HG03439 (cell line): ENCODE data around the gene AZU1.
"Not testable (repeated sequence)": the region's sequence is repeated elsewhere in the genome, so short reads cannot be mapped to it uniquely, and the experiment has no call there.

Source experiments
- ATAC-seq: cut with Tn5 transposase; IDR thresholded peaks from one replicate; pipeline ENCODE4 v1.9.1; 2021; ENCODE audit warnings: mild to moderate bottlenecking, moderate library complexity; ENCODE audit not compliant: unreplicated experiment

The AZU1 gene

DNA sequence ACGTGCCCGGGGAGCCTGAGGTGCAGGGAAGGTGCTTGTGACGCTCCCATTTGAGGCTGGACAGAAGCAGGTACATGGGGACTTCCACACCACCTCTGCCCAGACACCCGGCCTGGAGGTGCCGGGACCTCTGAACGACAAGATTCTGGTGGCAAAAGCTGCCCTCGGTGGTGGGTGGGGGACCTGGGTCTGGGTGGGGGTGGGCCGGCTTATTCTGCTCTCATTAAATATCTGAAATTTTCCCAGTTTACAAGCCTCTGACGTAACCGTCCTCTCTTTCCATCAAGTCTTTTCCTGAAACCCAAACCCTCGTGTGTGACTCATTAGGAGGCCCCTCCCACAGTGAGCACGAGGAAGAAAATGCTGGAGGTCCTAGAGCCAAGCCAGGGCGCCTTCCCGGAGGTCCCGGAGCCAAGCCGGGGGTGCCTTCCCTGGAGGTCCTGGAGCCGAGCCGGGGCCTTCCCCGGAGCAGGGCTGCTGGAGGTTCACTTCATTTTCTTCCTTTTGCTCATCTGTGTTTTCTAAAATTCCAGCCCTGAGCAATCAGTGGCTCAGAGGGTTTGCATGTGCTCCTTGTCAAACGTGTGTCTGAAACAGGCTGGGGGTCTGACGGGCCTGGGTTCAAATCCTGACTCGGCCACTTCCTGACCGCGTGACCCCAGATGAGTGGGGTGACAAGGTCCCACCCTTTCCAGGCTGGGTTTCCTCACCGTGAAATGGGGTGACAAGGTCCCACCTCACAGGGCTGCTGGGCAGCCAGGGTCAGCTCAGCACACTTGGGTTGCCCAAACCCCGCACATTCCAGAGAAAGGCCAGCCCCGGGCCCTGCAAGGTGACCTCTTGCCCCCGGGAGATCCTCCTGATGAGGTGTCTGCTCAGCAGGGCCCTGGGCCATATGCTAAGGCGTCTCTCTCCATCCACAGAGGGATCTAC lies 41.9 kb downstream of the AZU1 start:
- ATAC-seq: no peak

DNA sequence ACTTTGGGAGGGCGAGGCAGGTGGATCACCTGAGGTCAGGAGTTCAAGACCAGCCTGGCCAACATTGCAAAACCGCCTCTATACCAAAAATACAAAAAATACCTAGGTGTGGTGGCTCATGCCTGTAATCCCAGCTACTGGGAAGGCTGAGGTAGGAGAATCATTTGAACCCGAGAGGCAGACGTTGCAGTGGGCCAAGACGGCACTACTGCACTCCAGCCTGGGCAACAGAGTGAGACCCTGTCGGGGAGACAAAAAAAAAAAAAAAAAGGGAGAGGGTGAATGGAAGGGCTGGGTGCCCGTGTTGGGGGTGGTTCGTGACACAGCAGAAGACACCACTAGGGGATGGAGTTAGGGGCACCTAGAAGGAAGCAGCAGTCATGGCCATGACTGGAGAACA lies 42.7 kb downstream of the AZU1 start:
- ATAC-seq: no peak

DNA sequence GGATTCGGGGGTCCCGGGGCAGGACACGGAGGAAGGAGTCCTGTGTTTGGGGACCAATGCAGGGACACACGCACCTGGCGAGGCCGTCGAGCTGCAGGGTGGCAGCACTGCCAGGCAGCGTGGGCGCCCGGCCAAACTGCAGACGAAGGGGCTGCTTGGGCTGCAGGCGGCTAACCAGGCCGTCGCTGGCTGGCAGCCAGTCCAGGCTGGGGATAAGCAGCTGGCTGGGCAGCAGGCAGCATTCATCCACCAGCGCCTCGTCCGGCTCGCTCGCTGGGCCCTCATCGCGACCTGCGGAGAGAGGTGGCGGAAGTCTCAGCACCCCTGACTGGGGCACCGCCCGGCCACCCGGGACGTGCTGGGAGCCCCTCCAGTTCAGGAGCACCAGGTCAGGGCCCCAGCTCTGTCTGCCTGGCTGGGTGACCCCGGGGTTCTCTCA lies 43.3 kb downstream of the AZU1 start:
- no peak for ATAC-seq

DNA sequence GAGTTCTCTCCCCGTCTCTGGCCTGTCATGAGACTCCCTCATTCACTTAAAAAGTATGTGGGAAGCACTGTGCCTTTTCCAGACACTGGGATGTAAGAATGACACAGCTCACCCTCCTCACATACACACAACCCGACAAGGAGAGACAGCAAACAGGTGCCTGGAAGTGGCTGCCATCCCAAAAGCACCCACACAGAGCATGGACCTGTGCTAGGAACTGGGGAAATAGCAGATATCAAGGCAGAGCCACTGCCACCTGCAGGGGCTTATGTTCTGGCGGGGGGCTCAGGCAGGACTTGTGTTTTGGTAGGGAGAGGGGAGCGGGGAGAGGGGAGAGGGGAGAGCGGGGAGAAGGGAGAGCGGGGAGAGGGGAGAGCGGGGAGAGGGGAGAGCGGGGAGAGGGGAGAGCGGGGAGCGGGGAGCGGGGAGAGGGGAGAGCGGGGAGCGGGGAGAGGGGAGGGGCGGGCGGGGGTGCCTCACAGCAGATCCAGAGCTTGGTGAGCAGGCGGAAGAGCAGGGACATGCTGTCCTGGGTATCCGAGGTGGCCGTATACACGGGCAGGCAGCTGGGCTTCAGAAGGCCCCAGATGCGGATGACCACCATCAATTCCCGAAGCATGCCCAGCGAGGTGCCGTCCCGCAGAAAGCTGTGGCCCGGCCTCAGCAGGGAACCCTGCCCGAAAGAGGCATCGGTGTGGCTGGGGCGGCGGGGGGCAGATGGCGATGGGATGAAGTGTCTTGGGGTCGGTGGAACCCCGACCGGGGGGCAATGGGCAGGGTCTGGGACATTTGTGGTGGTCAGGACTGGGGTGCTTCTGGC lies 44.0 kb downstream of the AZU1 start:
- ATAC-seq: no peak

DNA sequence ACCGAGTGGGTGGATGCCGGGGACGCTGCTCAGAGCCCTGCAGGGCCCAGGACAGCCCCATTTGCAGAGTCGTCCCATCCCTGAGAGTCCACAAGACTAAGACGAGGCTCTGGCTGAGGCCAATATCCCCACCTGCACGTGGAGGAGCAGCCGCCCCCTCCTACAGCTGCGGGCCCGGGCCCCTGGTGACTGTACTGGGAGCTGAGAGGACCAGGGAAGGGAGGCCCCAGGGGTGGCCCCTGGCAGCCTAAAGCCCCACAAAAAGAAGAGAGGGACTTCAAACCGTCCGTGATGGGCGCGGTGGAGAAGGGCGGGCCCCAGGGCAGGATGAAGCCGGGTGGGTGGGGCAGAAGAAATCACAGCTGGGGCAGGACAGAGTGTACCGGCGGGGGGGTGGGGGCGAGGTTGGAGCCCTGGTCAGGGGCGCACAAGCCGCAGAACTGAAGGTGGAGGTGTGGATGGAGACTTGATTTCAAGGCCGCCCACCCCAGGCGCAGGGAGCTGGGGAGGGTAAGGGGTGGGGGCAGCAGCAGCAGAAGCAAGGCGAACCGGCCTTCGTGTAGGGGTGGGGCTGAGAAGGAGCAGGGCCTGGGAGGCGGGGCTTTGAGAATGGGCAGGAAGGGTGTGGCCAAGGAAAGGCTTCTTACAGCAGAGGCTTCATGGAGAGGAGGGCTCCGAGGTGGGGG lies 44.8 kb downstream of the AZU1 start:
- ATAC-seq: no peak

DNA sequence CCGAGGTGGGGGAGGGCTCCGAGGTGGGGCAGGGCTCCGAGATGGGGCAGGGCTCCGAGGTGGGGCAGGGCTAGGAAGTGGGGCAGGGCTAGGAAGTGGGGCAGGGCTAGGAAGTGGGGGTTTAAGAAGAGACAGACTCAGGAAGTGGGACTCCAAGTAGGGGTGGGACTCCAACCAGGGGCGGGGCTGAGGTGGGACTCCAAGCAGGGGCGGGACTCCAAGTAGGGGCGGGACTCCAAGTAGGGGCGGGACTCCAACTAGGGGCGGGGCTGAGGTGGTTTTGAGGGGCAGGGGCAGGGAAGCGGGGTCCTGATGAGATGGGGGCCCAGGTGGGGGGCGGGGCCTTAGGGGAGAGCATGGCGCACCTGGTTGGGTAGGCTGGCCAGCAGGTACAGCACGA lies 45.4 kb downstream of the AZU1 start:
- ATAC-seq: no peak

DNA sequence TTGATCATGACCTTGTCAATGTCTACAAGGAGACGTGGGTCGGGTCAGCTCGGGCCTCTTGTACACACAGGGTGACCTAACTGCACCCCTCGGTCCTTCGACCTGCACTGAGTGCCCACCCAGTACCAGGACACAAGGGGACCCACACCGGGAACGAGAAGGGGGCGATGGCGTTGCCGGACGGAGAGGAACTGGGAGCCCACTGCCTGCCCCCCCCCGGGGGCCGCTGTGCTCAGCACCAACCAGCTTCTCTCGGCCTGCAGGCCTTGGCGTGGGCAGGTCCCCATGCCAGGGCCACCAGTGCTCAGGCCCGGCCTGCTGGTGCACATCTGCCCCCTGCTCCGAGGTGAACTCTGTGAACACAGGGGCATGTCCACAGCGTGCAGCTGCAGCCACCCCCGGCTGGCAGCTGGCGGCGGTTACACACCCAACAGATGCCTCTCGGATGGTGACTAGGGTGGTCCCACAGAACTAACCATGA lies 46.0 kb downstream of the AZU1 start:
- no peak for ATAC-seq

DNA sequence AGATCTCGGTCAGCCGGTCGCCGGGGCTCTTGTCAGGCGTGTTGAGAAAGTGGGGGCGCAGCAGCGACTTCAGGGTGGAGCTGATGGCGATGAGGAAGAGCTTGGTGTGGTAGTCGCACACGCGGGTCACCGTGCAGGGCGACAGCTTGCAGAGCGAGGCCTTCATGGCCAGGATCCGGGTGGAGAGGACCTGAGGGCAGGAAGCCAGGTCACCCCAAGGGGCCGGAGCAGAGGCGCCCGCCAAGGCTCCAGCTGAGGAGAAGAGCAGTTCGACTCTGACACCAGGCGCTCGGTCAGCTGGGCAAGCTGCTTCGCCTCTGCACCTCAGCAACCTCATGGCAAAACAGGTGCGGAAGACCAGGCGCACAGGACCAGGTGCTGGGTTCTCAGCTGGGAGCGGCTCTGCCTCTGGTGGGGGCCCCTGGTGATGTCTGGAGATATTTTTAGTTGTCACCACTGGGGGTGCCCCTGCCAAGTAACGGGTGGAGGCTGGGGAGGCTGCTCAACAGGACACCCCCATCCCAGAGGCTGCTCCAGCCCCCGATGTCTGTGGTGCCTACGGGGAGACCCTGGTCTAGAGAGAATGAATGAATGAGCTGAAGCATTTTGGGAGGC lies 47.7 kb downstream of the AZU1 start:
- ATAC-seq: no peak

DNA sequence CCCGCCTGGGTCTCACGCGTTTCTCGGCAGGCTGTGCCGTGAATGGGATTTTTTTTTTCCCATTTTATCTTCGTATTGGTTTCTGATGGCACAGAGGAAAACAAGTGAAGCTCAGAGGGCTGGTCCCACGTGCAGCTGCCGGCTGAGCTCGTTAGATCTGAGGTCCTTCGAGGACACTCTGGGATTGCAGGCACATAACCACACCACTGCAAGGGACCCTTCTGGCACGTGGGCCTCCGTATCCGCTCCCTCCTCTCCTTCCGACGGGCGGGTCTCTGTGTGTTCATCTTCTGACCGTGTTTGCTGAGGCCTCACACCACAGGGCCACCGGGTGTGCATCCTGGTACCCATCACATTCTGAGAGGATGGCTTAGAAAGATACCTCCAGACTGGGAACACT lies 48.5 kb downstream of the AZU1 start:
- ATAC-seq: no peak

DNA sequence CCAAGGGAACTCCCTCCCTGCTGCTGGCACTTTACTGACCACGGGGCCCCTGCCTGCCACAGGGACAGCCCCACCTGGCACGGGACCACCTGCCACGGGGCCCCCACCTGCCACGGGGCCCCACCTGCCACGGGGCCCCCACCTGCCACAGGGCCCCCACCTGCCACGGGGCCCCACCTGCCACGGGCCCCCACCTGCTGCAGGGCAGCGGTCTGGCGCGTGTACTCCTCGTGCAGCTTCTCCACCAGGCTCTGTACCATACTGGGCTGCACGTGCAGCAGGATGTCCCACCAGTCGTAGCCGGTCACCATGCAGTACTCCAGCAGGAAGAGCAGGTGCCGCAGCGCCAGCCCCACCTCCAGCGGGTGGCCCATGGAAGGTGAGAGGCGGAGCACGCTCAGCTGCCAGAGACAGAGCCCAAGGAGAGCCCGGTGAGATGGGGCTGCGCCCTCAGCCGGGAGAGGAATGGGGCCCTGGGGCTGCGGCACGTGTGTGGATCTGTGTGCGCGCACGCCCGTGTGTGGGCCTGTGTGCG lies 49.2 kb downstream of the AZU1 start:
- no peak for ATAC-seq

DNA sequence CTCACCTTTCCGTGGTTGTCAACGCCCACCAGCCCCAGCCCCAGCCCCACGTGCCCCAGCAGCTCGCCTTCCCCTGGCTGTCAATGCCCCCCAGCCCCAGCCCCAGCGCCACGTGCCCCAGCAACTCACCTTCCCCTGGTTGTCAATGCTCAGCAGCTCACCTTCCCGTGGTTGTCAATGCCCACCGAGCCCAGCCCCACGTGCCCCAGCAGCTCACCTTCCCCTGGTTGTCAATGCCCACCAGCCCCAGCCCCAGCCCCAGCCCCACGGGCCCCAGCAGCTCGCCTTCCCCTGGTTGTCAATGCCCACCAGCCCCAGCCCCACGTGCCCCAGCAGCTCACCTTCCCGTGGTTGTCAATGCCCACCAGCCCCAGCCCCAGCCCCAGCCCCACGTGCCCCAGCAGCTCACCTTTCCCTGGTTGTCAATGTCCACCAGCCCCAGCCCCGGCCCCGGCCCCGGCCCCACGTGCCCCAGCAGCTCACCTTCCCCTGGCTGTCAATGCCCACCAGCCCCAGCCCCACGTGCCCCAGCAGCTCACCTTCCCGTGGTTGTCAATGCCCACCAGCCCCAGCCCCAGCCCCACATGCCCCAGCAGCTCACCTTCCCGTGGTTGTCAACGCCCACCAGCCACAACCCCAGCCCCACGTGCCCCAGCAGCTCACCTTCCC lies 50.5 kb downstream of the AZU1 start:
- not testable (repeated sequence) for ATAC-seq

DNA sequence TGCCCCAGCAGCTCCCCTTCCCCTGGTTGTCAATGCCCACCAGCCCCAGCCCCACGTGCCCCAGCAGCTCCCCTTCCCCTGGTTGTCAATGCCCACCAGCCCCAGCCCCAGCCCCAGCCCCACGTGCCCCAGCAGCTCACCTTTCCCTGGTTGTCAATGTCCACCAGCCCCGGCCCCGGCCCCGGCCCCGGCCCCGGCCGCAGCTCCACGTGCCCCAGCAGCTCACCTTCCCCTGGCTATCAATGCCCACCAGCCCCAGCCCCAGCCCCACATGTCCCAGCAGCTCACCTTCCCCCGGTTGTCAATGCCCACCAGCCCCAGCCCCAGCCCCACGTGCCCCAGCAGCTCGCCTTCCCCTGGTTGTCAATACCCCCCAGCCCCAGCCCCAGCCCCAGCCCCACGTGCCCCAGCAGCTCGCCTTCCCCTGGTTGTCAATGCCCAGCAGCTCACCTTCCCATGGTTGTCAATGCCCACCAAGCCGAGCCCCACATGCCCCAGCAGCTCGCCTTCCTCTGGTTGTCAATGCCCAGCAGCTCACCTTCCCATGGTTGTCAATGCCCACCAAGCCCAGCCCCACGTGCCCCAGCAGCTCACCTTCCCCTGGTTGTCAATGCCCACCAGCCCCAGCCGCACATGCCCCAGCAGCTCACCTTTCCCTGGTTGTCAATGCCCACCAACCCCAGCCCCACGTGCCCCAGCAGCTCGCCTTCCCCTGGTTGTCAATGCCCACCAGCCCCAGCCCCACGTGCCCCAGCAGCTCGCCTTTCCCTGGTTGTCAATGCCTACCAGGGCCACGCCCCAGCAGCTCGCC lies 51.3 kb downstream of the AZU1 start:
- not testable (repeated sequence) for ATAC-seq

DNA sequence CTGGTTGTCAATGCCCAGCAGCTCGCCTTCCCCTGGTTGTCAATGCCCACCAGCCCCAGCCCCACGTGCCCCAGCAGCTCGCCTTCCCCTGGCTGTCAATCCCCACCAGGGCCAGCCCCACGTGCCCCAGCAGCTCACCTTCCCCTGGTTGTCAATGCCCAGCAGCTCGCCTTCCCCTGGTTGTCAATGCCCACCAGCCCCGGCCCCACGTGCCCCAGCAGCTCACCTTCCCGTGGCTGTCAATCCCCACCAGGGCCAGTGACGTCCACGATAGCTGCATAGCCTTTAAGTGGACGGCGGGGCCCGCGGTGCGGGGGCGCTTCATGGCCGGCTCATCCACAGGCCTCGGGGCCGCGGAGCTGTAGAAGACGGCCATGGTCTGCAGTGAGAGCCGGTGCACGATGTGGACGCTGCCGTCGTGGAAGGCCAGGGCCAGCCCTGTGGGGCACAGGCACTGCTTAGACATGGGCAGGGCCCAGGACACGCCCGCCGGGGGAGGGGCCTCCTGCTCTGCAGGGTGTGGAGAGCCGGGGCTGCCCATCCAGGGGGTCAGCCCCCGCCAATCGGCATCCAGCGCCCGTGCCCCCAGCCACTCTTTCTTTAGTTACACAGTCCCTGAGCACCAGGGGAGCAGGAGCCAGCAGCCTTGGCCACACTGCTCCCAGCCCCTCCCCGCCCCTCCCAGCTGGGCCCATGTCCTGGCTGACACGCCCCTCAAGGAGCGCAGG lies 52.2 kb downstream of the AZU1 start:
- no peak for ATAC-seq
